MCF 10A (cell line): ENCODE measurements around the gene TNRC18. TPM values are rescaled to one million over a fixed set of nuclear protein-coding genes. Genes with fewer than 3 reads are reported as not detected.

Source experiments
- BruUV-seq: library from RNA; stranded (reverse); fragments of 400-500 nt; replicated peaks from 2 replicates; lab custom pipeline; 2021; lab: Mats Ljungman, UMichigan
- CTCF ChIA-PET: fragments of 300-600 bp; sonication (Branson Sonifier 250); formaldehyde crosslinking; extraction: SDS; loops from one replicate; lab custom pipeline; 2021; ENCODE audit warnings: antibody characterized with exemption, inconsistent platforms; lab: Yijun Ruan, JAX
- POLR2A ChIA-PET: fragments of 300-600, 350-650 bp; sonication (Branson Sonifier 250); formaldehyde crosslinking; extraction: SDS; loops from one replicate; lab custom pipeline; 2020; ENCODE audit warnings: antibody characterized with exemption, inconsistent platforms; lab: Yijun Ruan, JAX
- DNase-seq: peaks from one replicate; pipeline ENCODE4 v3.0.0-alpha.2; 2018; ENCODE audit not compliant: unreplicated experiment
- H3K27ac Mint-ChIP-seq: one replicate; pipeline ENCODE4 v1.8.0; 2022; ENCODE audit warnings: mild to moderate bottlenecking, low read depth, mixed read lengths; ENCODE audit not compliant: unreplicated experiment
- H3K27me3 Mint-ChIP-seq: one replicate; pipeline ENCODE4 v1.8.0; 2022; ENCODE audit warnings: mixed read lengths; ENCODE audit not compliant: insufficient read depth, unreplicated experiment
- H3K36me3 Mint-ChIP-seq: one replicate; pipeline ENCODE4 v1.8.0; 2022; ENCODE audit warnings: mild to moderate bottlenecking, moderate library complexity, mixed read lengths; ENCODE audit not compliant: insufficient read depth, unreplicated experiment
- H3K4me1 Mint-ChIP-seq: one replicate; pipeline ENCODE4 v1.8.0; 2022; ENCODE audit warnings: mixed read lengths; ENCODE audit not compliant: insufficient read depth, unreplicated experiment
- H3K4me3 Mint-ChIP-seq: one replicate; pipeline ENCODE4 v1.8.0; 2022; ENCODE audit warnings: mild to moderate bottlenecking, moderate library complexity, mixed read lengths; ENCODE audit not compliant: unreplicated experiment
- H3K9me3 Mint-ChIP-seq: one replicate; pipeline ENCODE4 v1.8.0; 2022; ENCODE audit warnings: mixed read lengths; ENCODE audit not compliant: unreplicated experiment
- intact Hi-C: fragments of 100-400 bp; cut with micrococcal nuclease; formaldehyde crosslinking; loops from 2 replicates; pipeline ENCODE4 v1.14.1; 2022
- total RNA-seq: library from RNA; stranded (reverse); gene quantifications from 2 replicates; pipeline ENCODE4 v1.2.3, GENCODE V29; 2022
- TF ChIP-seq, protein P1 (sequence below): fragments of 200-600 bp; IDR thresholded peaks from one replicate; pipeline ENCODE4 v1.8.0; 2022; ENCODE audit warnings: antibody characterized with exemption, mild to moderate bottlenecking; ENCODE audit not compliant: unreplicated experiment

The TNRC18 gene
- total RNA-seq, 1 experiment from 2014 or later, result 132 TPM

DNA sequence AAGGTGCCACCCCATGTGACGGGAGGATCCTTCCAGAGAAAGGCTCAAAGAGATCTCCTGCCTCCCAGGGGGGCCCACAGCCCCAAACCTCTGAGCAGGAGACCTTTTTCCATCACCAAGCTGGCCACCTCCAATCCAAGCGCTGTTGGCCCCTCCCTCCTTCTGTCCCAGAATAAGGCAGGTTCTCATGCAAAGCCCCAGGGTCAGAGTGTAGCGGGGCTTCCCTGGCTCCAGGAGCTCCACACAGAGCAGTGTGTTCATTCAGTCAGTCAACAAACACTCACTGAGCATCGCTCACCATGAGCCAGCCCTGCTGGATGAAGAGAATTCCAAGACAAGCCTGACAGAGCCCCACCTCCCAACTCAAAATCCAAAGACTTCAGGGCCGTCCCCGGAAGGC, 39.0 kb downstream of the TNRC18 start:
- H3K4me3 Mint-ChIP-seq, result no peak overlapping the region
- TF ChIP-seq, protein P1, sequence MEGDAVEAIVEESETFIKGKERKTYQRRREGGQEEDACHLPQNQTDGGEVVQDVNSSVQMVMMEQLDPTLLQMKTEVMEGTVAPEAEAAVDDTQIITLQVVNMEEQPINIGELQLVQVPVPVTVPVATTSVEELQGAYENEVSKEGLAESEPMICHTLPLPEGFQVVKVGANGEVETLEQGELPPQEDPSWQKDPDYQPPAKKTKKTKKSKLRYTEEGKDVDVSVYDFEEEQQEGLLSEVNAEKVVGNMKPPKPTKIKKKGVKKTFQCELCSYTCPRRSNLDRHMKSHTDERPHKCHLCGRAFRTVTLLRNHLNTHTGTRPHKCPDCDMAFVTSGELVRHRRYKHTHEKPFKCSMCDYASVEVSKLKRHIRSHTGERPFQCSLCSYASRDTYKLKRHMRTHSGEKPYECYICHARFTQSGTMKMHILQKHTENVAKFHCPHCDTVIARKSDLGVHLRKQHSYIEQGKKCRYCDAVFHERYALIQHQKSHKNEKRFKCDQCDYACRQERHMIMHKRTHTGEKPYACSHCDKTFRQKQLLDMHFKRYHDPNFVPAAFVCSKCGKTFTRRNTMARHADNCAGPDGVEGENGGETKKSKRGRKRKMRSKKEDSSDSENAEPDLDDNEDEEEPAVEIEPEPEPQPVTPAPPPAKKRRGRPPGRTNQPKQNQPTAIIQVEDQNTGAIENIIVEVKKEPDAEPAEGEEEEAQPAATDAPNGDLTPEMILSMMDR, result no peak
- H3K36me3 Mint-ChIP-seq, result peaks cover 60% of the 10 kb centered on the region
- no peak for DNase-seq
- no TSS peak for BruUV-seq
- H3K4me1 Mint-ChIP-seq, result peaks cover 7% of the 10 kb centered on the region
- ChIA-PET CTCF (interaction anchor here (0.6 kb wide), 2 partner anchors 93 to 145 kb away, joined by 3 to 4 read pairs; no protein-coding TSS in a partner anchor), POLR2A (interaction anchor here (1.0 kb wide), 1 partner anchor 44 kb away, joined by 3 read pairs; no protein-coding TSS in a partner anchor)
- H3K27ac Mint-ChIP-seq, result no peak overlapping the region
- no peaks in the 10 kb centered on the region for H3K9me3 Mint-ChIP-seq
- no peaks in the 10 kb centered on the region for H3K27me3 Mint-ChIP-seq
- intact Hi-C loops, result no loop called here

DNA sequence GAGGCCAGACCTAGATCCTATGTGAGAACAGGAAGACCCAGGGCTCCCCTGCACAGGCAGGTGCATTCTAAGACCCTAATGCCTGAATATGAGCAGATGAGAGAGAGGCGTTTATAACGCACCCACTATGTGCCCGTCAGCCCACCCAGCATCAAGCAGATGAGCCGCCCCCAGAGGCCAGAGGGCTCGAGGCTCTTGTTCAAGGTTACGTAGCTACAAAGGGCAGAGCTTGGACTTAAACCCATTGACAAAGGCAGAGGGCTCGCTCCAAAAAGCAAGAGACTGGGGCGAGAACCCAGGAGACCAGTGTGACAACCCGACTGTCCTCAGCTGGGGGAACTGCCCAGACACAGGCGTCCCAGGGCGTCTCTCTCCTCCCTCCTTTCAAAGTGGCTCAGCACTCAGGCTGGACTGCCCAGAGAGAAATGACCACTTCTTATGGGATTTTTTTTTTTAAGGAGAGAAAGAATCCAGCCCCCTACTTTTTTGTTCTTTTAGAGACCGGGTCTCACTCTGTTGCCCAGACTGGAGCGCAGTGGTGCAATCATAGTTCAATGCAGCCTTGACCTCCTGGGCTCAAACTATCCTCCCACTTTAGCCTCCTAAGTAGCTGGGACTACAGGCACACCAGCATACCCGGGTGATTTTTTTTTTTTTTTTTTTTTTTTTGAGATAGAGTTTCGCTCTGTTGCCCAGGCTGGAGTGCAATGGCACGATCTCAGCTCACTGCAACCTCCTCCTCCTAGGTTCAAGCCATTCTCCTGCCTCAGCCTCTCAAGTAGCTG, 40.1 kb downstream of the TNRC18 start:
- no peak for DNase-seq
- no peak overlapping the region for H3K4me3 Mint-ChIP-seq
- no peaks in the 10 kb centered on the region for H3K27me3 Mint-ChIP-seq
- no peak overlapping the region for H3K27ac Mint-ChIP-seq
- no TSS peak for BruUV-seq
- H3K36me3 Mint-ChIP-seq, result peaks cover 57% of the 10 kb centered on the region
- TF ChIP-seq, protein P1, result no peak
- ChIA-PET POLR2A (interaction anchor here (0.7 to 1.1 kb wide), 2 partner anchors 12 to 41 kb away, joined by 4 to 5 read pairs; no protein-coding TSS in a partner anchor), CTCF (interaction anchor here (0.6 to 1.6 kb wide), 6 partner anchors 13 to 77 kb away, joined by 3 to 6 read pairs (median 3); no protein-coding TSS in a partner anchor)
- no peaks in the 10 kb centered on the region for H3K9me3 Mint-ChIP-seq
- intact Hi-C loops, result no loop called here
- peaks cover 7% of the 10 kb centered on the region for H3K4me1 Mint-ChIP-seq

DNA sequence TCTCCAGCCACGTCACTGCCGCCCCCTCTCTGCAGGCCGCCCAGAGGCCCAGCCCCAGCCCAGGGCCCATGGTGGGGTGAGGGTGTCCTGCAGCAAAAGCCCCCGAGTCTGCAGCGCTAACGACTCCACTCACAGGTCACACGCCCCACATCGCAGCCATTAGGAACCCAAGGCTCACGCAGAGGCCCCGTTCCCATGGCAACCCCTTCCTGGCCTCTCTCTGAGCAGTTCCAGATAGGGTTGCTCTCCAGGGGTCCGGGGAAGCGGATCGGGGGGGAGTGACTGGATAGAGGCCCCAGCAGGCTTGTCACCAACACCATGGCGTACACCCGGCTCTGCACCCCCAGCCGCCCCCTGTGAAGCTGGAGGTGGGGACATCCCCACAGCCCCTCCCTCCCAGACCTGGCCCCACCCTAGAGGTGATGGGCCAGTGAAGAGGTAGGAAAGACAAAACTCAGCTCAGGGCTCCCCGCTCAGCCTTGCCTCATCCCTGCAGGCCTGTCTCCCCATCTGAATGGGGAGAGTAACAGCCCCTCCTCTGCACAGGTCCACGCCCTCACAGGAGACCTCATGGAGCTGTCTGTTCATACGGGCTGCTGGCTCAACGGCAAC, 41.2 kb downstream of the TNRC18 start:
- no peak overlapping the region for H3K27ac Mint-ChIP-seq
- CTCF ChIA-PET, result interaction anchor here (0.6 to 0.8 kb wide), 3 partner anchors 24 to 78 kb away, joined by 3 to 5 read pairs (median 3); no protein-coding TSS in a partner anchor
- BruUV-seq, result no TSS peak
- DNase-seq, result no peak
- no peaks in the 10 kb centered on the region for H3K9me3 Mint-ChIP-seq
- no peak overlapping the region for H3K4me3 Mint-ChIP-seq
- no peaks in the 10 kb centered on the region for H3K27me3 Mint-ChIP-seq
- intact Hi-C loops, result no loop called here
- peaks cover 7% of the 10 kb centered on the region for H3K4me1 Mint-ChIP-seq
- peaks cover 54% of the 10 kb centered on the region for H3K36me3 Mint-ChIP-seq
- POLR2A ChIA-PET, result no interaction called here
- TF ChIP-seq, protein P1, result no peak

DNA sequence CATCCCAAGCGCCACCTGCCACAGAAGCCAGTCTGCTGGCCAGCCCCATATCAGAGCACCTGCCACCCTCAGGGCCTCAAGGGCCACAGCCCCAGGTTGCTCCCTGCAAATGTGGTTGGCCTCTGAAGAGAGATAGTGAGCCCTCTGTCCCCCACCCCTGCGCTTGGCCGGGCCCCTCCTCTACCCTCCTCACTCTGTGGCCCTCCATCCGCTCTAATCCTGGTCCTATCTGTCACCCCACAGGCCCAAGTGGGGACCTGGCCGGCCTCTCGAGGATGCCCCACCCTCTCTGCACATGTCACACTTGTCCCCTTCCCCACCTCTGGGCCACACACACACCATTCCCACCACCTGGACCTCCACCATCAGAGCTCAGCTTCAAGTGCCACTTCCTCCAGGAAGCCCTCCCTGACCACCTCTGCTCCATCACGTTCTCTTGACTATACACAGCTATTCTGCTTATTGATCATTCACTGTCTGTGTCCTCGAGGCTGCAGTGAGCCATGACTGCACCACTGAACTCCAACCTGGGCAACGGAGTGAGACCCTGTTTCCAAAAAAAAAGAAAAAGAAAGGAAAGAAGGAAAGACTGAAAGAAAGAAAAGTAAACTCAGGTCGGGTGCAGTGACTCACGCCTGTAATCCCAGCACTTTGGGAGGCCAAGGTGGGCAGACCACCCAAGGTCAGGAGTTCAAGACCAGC, 42.4 kb downstream of the TNRC18 start:
- Mint-ChIP-seq H3K4me1 (peaks cover 7% of the 10 kb centered on the region), H3K36me3 (peaks cover 43% of the 10 kb centered on the region), H3K27me3 (no peaks in the 10 kb centered on the region), H3K4me3 (no peak overlapping the region), H3K9me3 (no peaks in the 10 kb centered on the region), H3K27ac (no peak overlapping the region)
- intact Hi-C loops, result no loop called here
- CTCF ChIA-PET, result interaction anchor here (0.8 to 0.9 kb wide), 2 partner anchors 15 to 19 kb away, joined by 3 read pairs; no protein-coding TSS in a partner anchor
- TF ChIP-seq, protein P1, result no peak
- POLR2A ChIA-PET, result no interaction called here
- no peak for DNase-seq
- BruUV-seq, result no TSS peak
